ENCODE data around the gene MT1F.
A peak's percentile ranks its signal among the peaks of the same experiment; 100 is the strongest.
"Not testable (repeated sequence)": the region's sequence is repeated elsewhere in the genome, so short reads cannot be mapped to it uniquely, and the experiment has no call there.

MT1F gene

GRCh38 chr16:56673921-56674320 is 16.2 kb downstream of the MT1F start:
- DNase-seq, result peak; percentile 37

GRCh38 chr16:56674570-56674969 is 16.8 kb downstream of the MT1F start:
- DNase-seq, result not testable (repeated sequence)

- DNase-seq, result peak; percentile 47
Observed at GRCh38 chr16:56675685-56676210, 18.0 kb downstream of the MT1F start.

- no peak for DNase-seq
Observed at GRCh38 chr16:56677474-56677873, 19.7 kb downstream of the MT1F start.

GRCh38 chr16:56679078-56679730 is 21.4 kb downstream of the MT1F start:
- no peak for DNase-seq

- peak; percentile 50 for DNase-seq
Observed at GRCh38 chr16:56679818-56680217, 22.1 kb downstream of the MT1F start.

- peak; percentile 92 for DNase-seq
Observed at GRCh38 chr16:56681939-56682702, 24.4 kb downstream of the MT1F start, which contains the start of gene MT1X. MT1X (plus strand) TSS chr16:56682470; CDS start chr16:56682541, 71 bp downstream.

- DNase-seq, result no peak
Observed at GRCh38 chr16:56682703-56683397, 25.1 kb downstream of the MT1F start.

GRCh38 chr16:56683424-56684172 is 25.8 kb downstream of the MT1F start:
- DNase-seq, result no peak

- DNase-seq, result no peak
Observed at GRCh38 chr16:56684256-56684925, 26.6 kb downstream of the MT1F start.

GRCh38 chr16:56684926-56685590 is 27.3 kb downstream of the MT1F start:
- no peak for DNase-seq

GRCh38 chr16:56686758-56687157 is 29.0 kb downstream of the MT1F start:
- DNase-seq, result no peak

GRCh38 chr16:56688762-56689161 is 31.0 kb downstream of the MT1F start:
- DNase-seq, result no peak

GRCh38 chr16:56689171-56689570 is 31.4 kb downstream of the MT1F start:
- DNase-seq, result no peak

GRCh38 chr16:56690420-56691122 is 32.8 kb downstream of the MT1F start:
- DNase-seq, result no peak

- no peak for DNase-seq
Observed at GRCh38 chr16:56691885-56692284, 34.1 kb downstream of the MT1F start.

- DNase-seq, result no peak
Observed at GRCh38 chr16:56695246-56695645, 37.5 kb downstream of the MT1F start.

- no peak for DNase-seq
Observed at GRCh38 chr16:56697456-56698155, 39.8 kb downstream of the MT1F start.

- DNase-seq, result no peak
Observed at GRCh38 chr16:56700195-56700594, 42.4 kb downstream of the MT1F start.

GRCh38 chr16:56700631-56701030 is 42.9 kb downstream of the MT1F start:
- DNase-seq, result no peak

Data from stimulated activated CD4-positive, alpha-beta T cell treated with anti-CD3 and anti-CD28 coated beads, Interleukin-1b, Interleukin-23, amount 100 ng/mL, for 48 hours (primary cell).